22Rv1 (cell line): ENCODE data around the gene TTLL9.

Experiments
- H3K27ac ChIP-seq: fragments of 450-650 bp; 2 replicates; pipeline ENCODE4 v1.5.1; 2017
- ZFX ChIP-seq: fragments of 450-650 bp; IDR thresholded peaks from 2 replicates; pipeline ENCODE4 v1.6.1; 2017; ENCODE audit warnings: antibody characterized with exemption, borderline replicate concordance
- TF ChIP-seq, protein P1 (sequence below): fragments of 450-650 bp; IDR thresholded peaks from 2 replicates; pipeline ENCODE4 v1.5.1; 2017; ENCODE audit warnings: mild to moderate bottlenecking

The TTLL9 gene

GRCh38 chr20:31843881-31844280 lies 26.6 kb upstream of the TTLL9 start:
- TF ChIP-seq, protein P1, sequence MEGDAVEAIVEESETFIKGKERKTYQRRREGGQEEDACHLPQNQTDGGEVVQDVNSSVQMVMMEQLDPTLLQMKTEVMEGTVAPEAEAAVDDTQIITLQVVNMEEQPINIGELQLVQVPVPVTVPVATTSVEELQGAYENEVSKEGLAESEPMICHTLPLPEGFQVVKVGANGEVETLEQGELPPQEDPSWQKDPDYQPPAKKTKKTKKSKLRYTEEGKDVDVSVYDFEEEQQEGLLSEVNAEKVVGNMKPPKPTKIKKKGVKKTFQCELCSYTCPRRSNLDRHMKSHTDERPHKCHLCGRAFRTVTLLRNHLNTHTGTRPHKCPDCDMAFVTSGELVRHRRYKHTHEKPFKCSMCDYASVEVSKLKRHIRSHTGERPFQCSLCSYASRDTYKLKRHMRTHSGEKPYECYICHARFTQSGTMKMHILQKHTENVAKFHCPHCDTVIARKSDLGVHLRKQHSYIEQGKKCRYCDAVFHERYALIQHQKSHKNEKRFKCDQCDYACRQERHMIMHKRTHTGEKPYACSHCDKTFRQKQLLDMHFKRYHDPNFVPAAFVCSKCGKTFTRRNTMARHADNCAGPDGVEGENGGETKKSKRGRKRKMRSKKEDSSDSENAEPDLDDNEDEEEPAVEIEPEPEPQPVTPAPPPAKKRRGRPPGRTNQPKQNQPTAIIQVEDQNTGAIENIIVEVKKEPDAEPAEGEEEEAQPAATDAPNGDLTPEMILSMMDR: no peak
- TF ChIP-seq ZFX: no peak
- no peak overlapping the region for H3K27ac ChIP-seq

- H3K27ac ChIP-seq: no peak overlapping the region
- no peak for TF ChIP-seq ZFX
- TF ChIP-seq, protein P1: no peak
Measured at GRCh38 chr20:31844737-31845299, 25.6 kb upstream of the TTLL9 start.

GRCh38 chr20:31845300-31845863 lies 25.1 kb upstream of the TTLL9 start, which contains the start of gene FOXS1:
FOXS1 (minus strand) TSS chr20:31845604; CDS start chr20:31845542, 62 bp downstream.
- no peak within 1 kb of the TSS for H3K27ac ChIP-seq

GRCh38 chr20:31846793-31847138 lies 23.7 kb upstream of the TTLL9 start:
- TF ChIP-seq, protein P1: peak; percentile 72
- no peak for TF ChIP-seq ZFX
- no peak overlapping the region for H3K27ac ChIP-seq

More at GRCh38 chr20:31845300-31845863, 25.1 kb upstream of the TTLL9 start, which contains the start of gene FOXS1:
- TF ChIP-seq, protein P1: no peak
- TF ChIP-seq ZFX: no peak

GRCh38 chr20:31848088-31848999 lies 22.1 kb upstream of the TTLL9 start:
- no peak overlapping the region for H3K27ac ChIP-seq
- no peak for TF ChIP-seq ZFX
- TF ChIP-seq, protein P1: no peak

DNA sequence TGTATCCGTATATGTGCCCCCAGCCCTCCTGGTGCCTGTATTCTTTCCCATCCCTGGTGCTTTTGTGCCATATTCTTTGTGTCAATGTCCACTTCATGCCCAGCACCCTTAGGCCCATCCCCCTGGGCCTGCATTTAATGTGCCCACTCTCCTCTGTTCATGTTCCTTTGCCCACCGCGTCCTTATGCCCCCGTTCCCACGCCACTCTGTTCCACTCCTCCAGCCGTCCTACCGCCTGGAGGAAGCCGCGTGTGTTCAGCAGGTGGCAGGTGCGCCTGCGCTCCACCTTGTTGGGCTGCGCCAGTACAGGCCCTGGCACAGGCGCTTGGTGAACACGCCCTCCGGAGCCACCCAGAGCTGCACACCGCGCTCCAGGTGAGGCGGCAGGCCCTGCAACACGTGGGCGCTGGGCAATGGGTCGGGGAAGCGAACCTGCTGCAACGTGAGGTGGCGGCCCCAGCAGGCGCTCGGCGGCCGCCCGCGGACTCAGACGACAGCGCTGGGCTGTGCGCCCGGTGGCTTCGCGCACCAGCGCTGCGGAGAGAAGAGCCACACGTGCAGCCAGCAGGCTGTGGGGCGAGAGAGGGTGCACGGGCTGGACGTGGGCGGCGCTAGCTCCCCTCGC lies 21.0 kb upstream of the TTLL9 start:
- H3K27ac ChIP-seq: no peak overlapping the region
- TF ChIP-seq, protein P1: no peak
- no peak for TF ChIP-seq ZFX
